Measurements from ENCODE around the gene SLC41A2.

DNA sequence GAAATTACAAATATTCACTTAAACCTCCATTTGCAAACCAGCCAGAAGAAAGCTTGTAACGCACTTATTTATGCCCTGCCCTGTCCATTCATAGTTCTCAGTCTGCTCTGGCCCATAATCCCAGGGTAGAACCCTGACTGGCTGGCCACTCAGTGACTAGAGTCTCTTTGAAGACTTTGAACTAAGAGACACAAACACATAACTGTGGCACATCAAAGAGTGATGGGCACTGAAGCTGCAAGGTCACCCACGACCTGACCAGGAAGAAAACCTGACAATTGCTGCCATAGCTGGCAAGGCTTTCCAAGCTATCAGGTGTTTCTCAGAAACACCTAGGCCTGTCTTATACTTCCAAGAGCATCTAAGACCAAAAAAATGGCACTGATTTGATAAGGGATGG is 28.7 kb downstream of the SLC41A2 start:
- TF ChIP-seq SUZ12 (IDR thresholded peaks at IDR 0.05): no peak
- no peak for TF ChIP-seq ELF4 (IDR thresholded peaks at IDR 0.05)
- TF ChIP-seq NFRKB (IDR thresholded peaks at IDR 0.05): no peak
- no peak for TF ChIP-seq TARDBP (IDR thresholded peaks at IDR 0.05)
- no peak for TF ChIP-seq PKNOX1 (IDR thresholded peaks at IDR 0.05)

All from HEK293T (cell line).